ENCODE data around the gene NUDT13. TPM values are rescaled to one million over a fixed set of nuclear protein-coding genes. Genes with fewer than 3 reads are reported as not detected.

Gene NUDT13
- total and polyA plus RNA-seq, 9 of the 15 experiments (the other 6 are each of a cell fraction or from before 2014, with no cell fraction given), result 4.7 to 11.1 (median 5.6) TPM

- no peak overlapping the region for H3K4me2 ChIP-seq (ENCODE audit: insufficient read depth, low read length)
- ATAC-seq (no peak), DNase-seq (ENCODE audit: extremely low read depth in 1 of 4, low spot score in 3 of 4) (no peak), FAIRE-seq (no peak)
- ChIA-PET POLR2A (interaction anchor here (1.1 kb wide), 1 partner anchor 15 kb away, joined by 3 read pairs; no protein-coding TSS in a partner anchor), CTCF (ENCODE audit: low intra/inter-chr PET ratio) (no interaction called here)
- in situ Hi-C loops (cut with MboI), result no loop called here
- H2AFZ ChIP-seq (ENCODE audit: low read depth, low read length), result no peak overlapping the region
- H4K20me1 ChIP-seq (replicated peaks; ENCODE audit: control insufficient read depth, insufficient read depth, low read length), result no peaks in the 10 kb centered on the region
- H3K27me3 ChIP-seq (ENCODE audit: control insufficient read depth in 2 of 2, insufficient read depth in 2 of 2, low read length in 2 of 2), result no peaks in the 10 kb centered on the region
- TF ChIP-seq PCBP2 (IDR thresholded peaks at IDR 0.05; ENCODE audit: low read depth, low read length, poor library complexity, severe bottlenecking), result no peak
- TF ChIP-seq, protein P1, sequence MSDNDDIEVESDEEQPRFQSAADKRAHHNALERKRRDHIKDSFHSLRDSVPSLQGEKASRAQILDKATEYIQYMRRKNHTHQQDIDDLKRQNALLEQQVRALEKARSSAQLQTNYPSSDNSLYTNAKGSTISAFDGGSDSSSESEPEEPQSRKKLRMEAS (CRISPR knock-in tag; IDR thresholded peaks at IDR 0.05), result no peak
- no peak for TF ChIP-seq ZNF140 (CRISPR knock-in tag; IDR thresholded peaks at IDR 0.05)
- TF ChIP-seq RFX7 (CRISPR knock-in tag; IDR thresholded peaks at IDR 0.05), result no peak
- no peak for TF ChIP-seq ZNF584 (CRISPR knock-in tag; IDR thresholded peaks at IDR 0.05; ENCODE audit: low read depth)
- TF ChIP-seq KLF6 (CRISPR knock-in tag; IDR thresholded peaks at IDR 0.05; ENCODE audit: borderline replicate concordance), result no peak
- TF ChIP-seq ZKSCAN8 (CRISPR knock-in tag; IDR thresholded peaks at IDR 0.05), result no peak
- TF ChIP-seq TFAP4 (CRISPR knock-in tag; IDR thresholded peaks at IDR 0.05; ENCODE audit: borderline replicate concordance), result no peak
- no peak for TF ChIP-seq SIRT6 (IDR thresholded peaks at IDR 0.05; ENCODE audit: low read depth, low read length)
- no peak for TF ChIP-seq SMARCA4 (IDR thresholded peaks at IDR 0.05)
- no peak overlapping the region for H3K9ac ChIP-seq (ENCODE audit: insufficient read depth in 1 of 2, low read depth in 2 of 2, low read length in 2 of 2)
- peaks cover 0 to 7% of the 10 kb centered on the region in 2 experiments; a peak in 3 of 5 replicates for H3K4me1 ChIP-seq (replicated peaks in 1 of 2; ENCODE audit: control insufficient read depth in 2 of 2, insufficient read depth in 2 of 2, low read length in 2 of 2)
- no peaks in the 10 kb centered on the region for H3K9me3 ChIP-seq (replicated peaks; ENCODE audit: control insufficient read depth, insufficient read depth, low read depth, low read length)
- 85% methylated on average over 1 of the region's 1 CpG for WGBS (ENCODE audit: insufficient coverage, low coverage, missing lambda C conversion rate)
- H3K79me2 ChIP-seq (ENCODE audit: control insufficient read depth, insufficient read depth, low read length), result no peaks in the 10 kb centered on the region
- intact Hi-C loops (cut with micrococcal nuclease), result no loop called here
- no peak overlapping the region for H3K27ac ChIP-seq (ENCODE audit: extremely low read depth, low read depth, low read length)
- peaks cover 37% of the 10 kb centered on the region for H3K36me3 ChIP-seq (ENCODE audit: control insufficient read depth, insufficient read depth, low read length)
- no peak overlapping the region for H3K4me3 ChIP-seq
- no TSS peak for BruUV-seq (replicated peaks)
- no peaks in the 10 kb centered on the region for H3K9me1 ChIP-seq (ENCODE audit: control insufficient read depth, insufficient read depth, low read length)
Observed at GRCh38 chr10:73119457-73119856, 9.2 kb downstream of the NUDT13 start.

All from K562 (cell line).